Breast epithelium (tissue), 3 donors: Measurements from ENCODE around the gene DSCAM.

Experiments used
- POLR2A ChIP-seq: fragments of 450-650 bp; IDR thresholded peaks from one replicate; pipeline ENCODE4 v1.6.1; 2016; ENCODE audit warnings: antibody characterized with exemption, mild to moderate bottlenecking, moderate library complexity
- TF ChIP-seq, protein P1 (sequence below), 3 donors: fragments of 450-650 bp; IDR thresholded peaks; one replicate each; pipeline ENCODE4 v1.5.1; 2016 to 2017; ENCODE audit warnings: antibody characterized with exemption in 3 of 3, mild to moderate bottlenecking in 3 of 3, moderate library complexity in 3 of 3

DNA sequence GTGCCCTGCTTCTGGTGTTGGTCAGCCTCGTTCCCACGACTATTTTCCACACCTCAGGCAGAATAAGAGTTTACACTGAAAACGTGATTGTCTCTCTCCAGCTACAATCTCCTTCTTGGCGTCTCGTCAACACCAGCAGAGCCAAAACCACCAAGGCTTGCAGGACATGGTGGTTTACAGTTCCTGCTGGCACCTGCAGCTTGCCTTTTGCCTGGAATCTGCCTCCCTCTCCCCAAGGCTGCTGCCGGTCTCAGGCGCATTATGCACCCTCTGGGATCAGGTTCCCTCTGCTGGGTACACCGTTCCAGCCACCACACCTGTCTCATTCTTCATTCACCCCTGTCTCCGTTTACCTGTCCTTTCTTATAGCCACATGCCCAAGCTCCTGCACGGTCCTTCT lies 315.9 kb downstream of the DSCAM start:
- TF ChIP-seq, protein P1, sequence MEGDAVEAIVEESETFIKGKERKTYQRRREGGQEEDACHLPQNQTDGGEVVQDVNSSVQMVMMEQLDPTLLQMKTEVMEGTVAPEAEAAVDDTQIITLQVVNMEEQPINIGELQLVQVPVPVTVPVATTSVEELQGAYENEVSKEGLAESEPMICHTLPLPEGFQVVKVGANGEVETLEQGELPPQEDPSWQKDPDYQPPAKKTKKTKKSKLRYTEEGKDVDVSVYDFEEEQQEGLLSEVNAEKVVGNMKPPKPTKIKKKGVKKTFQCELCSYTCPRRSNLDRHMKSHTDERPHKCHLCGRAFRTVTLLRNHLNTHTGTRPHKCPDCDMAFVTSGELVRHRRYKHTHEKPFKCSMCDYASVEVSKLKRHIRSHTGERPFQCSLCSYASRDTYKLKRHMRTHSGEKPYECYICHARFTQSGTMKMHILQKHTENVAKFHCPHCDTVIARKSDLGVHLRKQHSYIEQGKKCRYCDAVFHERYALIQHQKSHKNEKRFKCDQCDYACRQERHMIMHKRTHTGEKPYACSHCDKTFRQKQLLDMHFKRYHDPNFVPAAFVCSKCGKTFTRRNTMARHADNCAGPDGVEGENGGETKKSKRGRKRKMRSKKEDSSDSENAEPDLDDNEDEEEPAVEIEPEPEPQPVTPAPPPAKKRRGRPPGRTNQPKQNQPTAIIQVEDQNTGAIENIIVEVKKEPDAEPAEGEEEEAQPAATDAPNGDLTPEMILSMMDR (IDR thresholded peaks at IDR 0.05), result no peak
- TF ChIP-seq POLR2A, result no peak
